Activated effector memory CD4-positive, alpha-beta T cell treated with anti-CD3 and anti-CD28 coated beads, Interleukin-2, amount 50 U/mL, for 16 hours (primary cell): Measurements from ENCODE around the gene SLC22A12.
"Not testable (repeated sequence)": the region's sequence is repeated elsewhere in the genome, so short reads cannot be mapped to it uniquely, and the experiment has no call there.

Experiments used
- DNase-seq: peaks from one replicate; pipeline ENCODE4 v3.0.0-alpha.2; 2020

Gene SLC22A12

GRCh38 chr11:64590763-64591221 is at the start of gene SLC22A12:
SLC22A12 (plus strand) TSS chr11:64591220; CDS start chr11:64591557, 337 bp downstream.
- DNase-seq: peak; percentile 34

GRCh38 chr11:64542172-64543125 is 48.6 kb upstream of the SLC22A12 start:
- DNase-seq: no peak

GRCh38 chr11:64543818-64544217 is 47.2 kb upstream of the SLC22A12 start:
- DNase-seq: no peak

- no peak for DNase-seq
Observed at GRCh38 chr11:64544616-64545296, 46.3 kb upstream of the SLC22A12 start.

- no peak for DNase-seq
Observed at GRCh38 chr11:64545619-64546018, 45.4 kb upstream of the SLC22A12 start.

GRCh38 chr11:64546176-64546575 is 44.8 kb upstream of the SLC22A12 start:
- no peak for DNase-seq

GRCh38 chr11:64546600-64546999 is 44.4 kb upstream of the SLC22A12 start:
- DNase-seq: no peak

- DNase-seq: no peak
Observed at GRCh38 chr11:64549969-64550368, 41.1 kb upstream of the SLC22A12 start.

- DNase-seq: peak; percentile 85
Observed at GRCh38 chr11:64553554-64554201, 37.3 kb upstream of the SLC22A12 start.

- no peak for DNase-seq
Observed at GRCh38 chr11:64556044-64556720, 34.8 kb upstream of the SLC22A12 start.

- DNase-seq: no peak
Observed at GRCh38 chr11:64556721-64557250, 34.2 kb upstream of the SLC22A12 start.

GRCh38 chr11:64558065-64558745 is 32.8 kb upstream of the SLC22A12 start:
- no peak for DNase-seq

- DNase-seq: no peak
Observed at GRCh38 chr11:64558869-64559268, 32.2 kb upstream of the SLC22A12 start.

GRCh38 chr11:64559351-64560138 is 31.5 kb upstream of the SLC22A12 start:
- DNase-seq: no peak

- no peak for DNase-seq
Observed at GRCh38 chr11:64560139-64560771, 30.8 kb upstream of the SLC22A12 start.

- DNase-seq: no peak
Observed at GRCh38 chr11:64560941-64561340, 30.1 kb upstream of the SLC22A12 start.

- not testable (repeated sequence) for DNase-seq
Observed at GRCh38 chr11:64561429-64561828, 29.6 kb upstream of the SLC22A12 start.

- DNase-seq: no peak
Observed at GRCh38 chr11:64561984-64562722, 28.9 kb upstream of the SLC22A12 start.

- DNase-seq: no peak
Observed at GRCh38 chr11:64562723-64563351, 28.2 kb upstream of the SLC22A12 start.
